Measurements from ENCODE around the gene NAGK. TPM values are rescaled to one million over a fixed set of nuclear protein-coding genes. Genes with fewer than 3 reads are reported as not detected.

The NAGK gene
- total and polyA plus RNA-seq, 2 donors (not counting 1 experiment from before 2014, with no cell fraction given), result 50.4 to 136 TPM

DNA sequence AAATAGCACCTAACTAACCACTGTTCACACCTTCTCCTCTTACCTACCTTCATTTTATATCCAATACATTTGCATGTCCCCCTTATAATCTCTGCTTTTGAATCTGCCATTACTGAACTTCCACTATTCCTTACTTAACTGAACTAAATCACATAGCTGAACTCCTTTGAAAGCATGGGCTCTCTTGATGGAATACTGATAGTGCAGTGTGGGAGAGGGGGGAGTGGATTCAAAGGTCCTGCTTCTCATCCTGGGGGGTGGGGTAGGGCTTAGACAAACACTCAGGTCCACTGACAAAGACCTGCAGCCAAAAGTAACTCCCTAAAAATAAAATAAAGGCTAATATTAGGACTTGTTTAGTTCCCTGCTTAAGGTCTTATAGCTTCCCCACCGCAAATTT, 53.0 kb downstream of the NAGK start:
- H3K9me3 ChIP-seq (ENCODE audit: control insufficient read depth, insufficient read depth, low read depth, low read length), result no peaks in the 10 kb centered on the region
- TF ChIP-seq EZH2 (IDR thresholded peaks at IDR 0.05; ENCODE audit: low read length, missing control alignments), result no peak
- TF ChIP-seq, protein P1, sequence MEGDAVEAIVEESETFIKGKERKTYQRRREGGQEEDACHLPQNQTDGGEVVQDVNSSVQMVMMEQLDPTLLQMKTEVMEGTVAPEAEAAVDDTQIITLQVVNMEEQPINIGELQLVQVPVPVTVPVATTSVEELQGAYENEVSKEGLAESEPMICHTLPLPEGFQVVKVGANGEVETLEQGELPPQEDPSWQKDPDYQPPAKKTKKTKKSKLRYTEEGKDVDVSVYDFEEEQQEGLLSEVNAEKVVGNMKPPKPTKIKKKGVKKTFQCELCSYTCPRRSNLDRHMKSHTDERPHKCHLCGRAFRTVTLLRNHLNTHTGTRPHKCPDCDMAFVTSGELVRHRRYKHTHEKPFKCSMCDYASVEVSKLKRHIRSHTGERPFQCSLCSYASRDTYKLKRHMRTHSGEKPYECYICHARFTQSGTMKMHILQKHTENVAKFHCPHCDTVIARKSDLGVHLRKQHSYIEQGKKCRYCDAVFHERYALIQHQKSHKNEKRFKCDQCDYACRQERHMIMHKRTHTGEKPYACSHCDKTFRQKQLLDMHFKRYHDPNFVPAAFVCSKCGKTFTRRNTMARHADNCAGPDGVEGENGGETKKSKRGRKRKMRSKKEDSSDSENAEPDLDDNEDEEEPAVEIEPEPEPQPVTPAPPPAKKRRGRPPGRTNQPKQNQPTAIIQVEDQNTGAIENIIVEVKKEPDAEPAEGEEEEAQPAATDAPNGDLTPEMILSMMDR (conservative IDR thresholded peaks at IDR 0.05 in 1 of 2, IDR thresholded peaks at IDR 0.05 in 1 of 2; ENCODE audit: low read depth in 1 of 2, low read length in 2 of 2), result no peak
- no peak overlapping the region for H3K9ac ChIP-seq (ENCODE audit: insufficient read depth, low read length)
- H4K20me1 ChIP-seq (ENCODE audit: control insufficient read depth, extremely low read depth, insufficient read depth, low read length), result no peaks in the 10 kb centered on the region
- H3K4me1 ChIP-seq (ENCODE audit: control insufficient read depth, extremely low read depth, insufficient read depth, low read length), result no peaks in the 10 kb centered on the region
- H3K36me3 ChIP-seq (ENCODE audit: control insufficient read depth, insufficient read depth, low read length), result peaks cover 4% of the 10 kb centered on the region
- H3K4me2 ChIP-seq (ENCODE audit: extremely low read depth, insufficient read depth, low read length), result no peak overlapping the region
- H3K27me3 ChIP-seq (ENCODE audit: control insufficient read depth, insufficient read depth, low read length), result no peaks in the 10 kb centered on the region
- H3K79me2 ChIP-seq (ENCODE audit: control insufficient read depth, insufficient read depth, low read length), result peaks cover 2% of the 10 kb centered on the region
- no peak for DNase-seq (ENCODE audit: low read depth in 2 of 2)
- H2AFZ ChIP-seq (ENCODE audit: low read length), result no peak overlapping the region
- no peak overlapping the region for H3K4me3 ChIP-seq (replicated peaks in 1 of 4; ENCODE audit: control extremely low read depth in 1 of 4, insufficient read depth in 1 of 4, low read depth in 3 of 4, low read length in 4 of 4)
- no peak overlapping the region for H3K27ac ChIP-seq (ENCODE audit: insufficient read depth, low read length)

DNA sequence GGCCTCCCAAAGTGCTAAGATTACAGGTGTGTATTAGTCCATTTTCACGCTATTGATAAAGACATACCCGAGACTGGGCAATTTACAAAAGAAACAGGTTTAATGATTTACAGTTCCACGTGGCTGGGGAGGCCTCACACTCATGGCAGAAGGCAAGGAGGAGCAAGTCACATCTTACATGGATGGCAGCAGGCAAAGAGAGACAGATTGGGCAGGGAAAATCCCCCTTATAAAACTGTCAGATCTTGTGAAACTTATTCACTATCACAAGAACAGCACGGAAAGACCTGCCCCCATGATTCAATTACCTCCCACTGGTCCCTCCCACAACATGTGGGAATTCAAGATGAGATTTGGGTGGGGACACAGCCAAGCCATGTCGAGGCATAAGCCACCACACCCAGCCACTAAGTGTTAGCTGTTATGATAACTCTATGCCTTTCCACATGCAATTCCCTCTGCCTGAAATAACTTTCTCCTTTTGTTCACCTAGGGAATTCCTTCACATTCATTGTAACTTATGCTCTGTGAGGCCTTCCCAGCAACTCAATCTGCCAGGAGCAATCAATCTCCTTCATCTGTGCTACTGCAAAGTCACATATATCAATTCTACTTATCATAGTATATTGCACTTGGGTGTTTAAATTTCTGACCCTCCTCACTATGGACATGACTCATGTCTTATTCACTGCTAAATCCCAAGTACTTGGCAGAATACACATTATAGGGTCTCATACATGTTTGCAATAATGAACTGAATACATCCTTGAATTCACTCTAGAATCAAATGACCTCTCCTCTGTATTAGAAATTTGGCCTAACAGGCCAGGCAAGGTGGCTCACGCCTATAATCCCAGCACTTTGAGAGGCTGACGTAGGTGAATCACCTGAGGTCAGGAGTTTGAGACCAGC, 54.2 kb downstream of the NAGK start:
- DNase-seq (ENCODE audit: low read depth in 2 of 2), result peak; percentile 24 to 39
- Histone ChIP-seq H3K79me2 (ENCODE audit: control insufficient read depth, insufficient read depth, low read length) (peaks cover 2% of the 10 kb centered on the region), H3K4me2 (ENCODE audit: extremely low read depth, insufficient read depth, low read length) (no peak overlapping the region), H3K36me3 (ENCODE audit: control insufficient read depth, insufficient read depth, low read length) (peaks cover 4% of the 10 kb centered on the region), H3K27ac (ENCODE audit: insufficient read depth, low read length) (no peak overlapping the region), H3K9ac (ENCODE audit: insufficient read depth, low read length) (no peak overlapping the region), H3K9me3 (ENCODE audit: control insufficient read depth, insufficient read depth, low read depth, low read length) (no peaks in the 10 kb centered on the region), H4K20me1 (ENCODE audit: control insufficient read depth, extremely low read depth, insufficient read depth, low read length) (no peaks in the 10 kb centered on the region), H3K27me3 (ENCODE audit: control insufficient read depth, insufficient read depth, low read length) (no peaks in the 10 kb centered on the region), H3K4me3 (replicated peaks in 1 of 4; ENCODE audit: control extremely low read depth in 1 of 4, insufficient read depth in 1 of 4, low read depth in 3 of 4, low read length in 4 of 4) (no peak overlapping the region), H2AFZ (ENCODE audit: low read length) (no peak overlapping the region), H3K4me1 (ENCODE audit: control insufficient read depth, extremely low read depth, insufficient read depth, low read length) (no peaks in the 10 kb centered on the region)
- TF ChIP-seq, protein P1 (conservative IDR thresholded peaks at IDR 0.05 in 1 of 2, IDR thresholded peaks at IDR 0.05 in 1 of 2; ENCODE audit: low read depth in 1 of 2, low read length in 2 of 2), result no peak
- no peak for TF ChIP-seq EZH2 (IDR thresholded peaks at IDR 0.05; ENCODE audit: low read length, missing control alignments)

DNA sequence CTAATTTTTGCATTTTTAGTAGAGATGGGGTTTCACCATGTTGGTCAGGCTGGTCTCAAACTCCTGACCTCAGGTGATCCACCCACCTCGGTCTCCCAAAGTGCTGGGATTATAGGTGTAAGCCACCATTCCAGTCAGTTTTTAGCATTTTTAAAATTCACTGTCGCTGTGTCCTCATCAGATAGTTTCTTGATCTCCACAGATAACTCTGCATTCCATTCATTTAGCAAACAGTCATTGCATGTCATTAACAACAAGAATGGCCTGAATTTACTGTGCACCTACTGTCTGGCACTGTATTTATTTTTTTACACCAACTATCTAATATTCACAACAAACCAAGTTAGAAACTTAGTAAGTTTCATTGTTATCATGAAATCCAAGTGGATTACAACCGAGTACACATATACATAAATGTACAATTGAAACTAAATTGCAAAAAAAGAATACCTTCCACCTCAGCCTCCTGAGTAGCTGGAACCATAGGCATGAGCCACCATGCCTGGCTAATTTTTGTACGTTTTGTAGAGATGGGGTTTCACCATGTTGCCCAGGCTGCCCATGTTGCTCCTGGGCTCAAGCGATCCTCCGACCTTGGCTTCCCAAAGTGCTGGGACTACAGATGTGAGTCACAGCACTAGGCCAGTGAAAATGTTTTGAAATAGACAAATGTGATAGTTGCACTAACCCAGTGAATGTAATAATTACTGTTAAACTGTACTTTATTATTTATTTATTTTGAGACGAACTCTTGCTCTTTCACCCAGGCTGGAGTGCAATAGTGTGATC, 57.3 kb downstream of the NAGK start:
- no peak overlapping the region for H2AFZ ChIP-seq (ENCODE audit: low read length)
- TF ChIP-seq EZH2 (IDR thresholded peaks at IDR 0.05; ENCODE audit: low read length, missing control alignments), result no peak
- TF ChIP-seq, protein P1 (conservative IDR thresholded peaks at IDR 0.05 in 1 of 2, IDR thresholded peaks at IDR 0.05 in 1 of 2; ENCODE audit: low read depth in 1 of 2, low read length in 2 of 2), result no peak
- no peaks in the 10 kb centered on the region for H4K20me1 ChIP-seq (ENCODE audit: control insufficient read depth, extremely low read depth, insufficient read depth, low read length)
- no peaks in the 10 kb centered on the region for H3K9me3 ChIP-seq (ENCODE audit: control insufficient read depth, insufficient read depth, low read depth, low read length)
- DNase-seq (ENCODE audit: low read depth in 2 of 2), result no peak
- H3K27me3 ChIP-seq (ENCODE audit: control insufficient read depth, insufficient read depth, low read length), result no peaks in the 10 kb centered on the region
- H3K79me2 ChIP-seq (ENCODE audit: control insufficient read depth, insufficient read depth, low read length), result peaks cover 20% of the 10 kb centered on the region
- no peaks in the 10 kb centered on the region for H3K4me1 ChIP-seq (ENCODE audit: control insufficient read depth, extremely low read depth, insufficient read depth, low read length)
- no peak overlapping the region for H3K27ac ChIP-seq (ENCODE audit: insufficient read depth, low read length)
- no peak overlapping the region for H3K9ac ChIP-seq (ENCODE audit: insufficient read depth, low read length)
- no peak overlapping the region for H3K4me2 ChIP-seq (ENCODE audit: extremely low read depth, insufficient read depth, low read length)
- H3K4me3 ChIP-seq (replicated peaks in 1 of 4; ENCODE audit: control extremely low read depth in 1 of 4, insufficient read depth in 1 of 4, low read depth in 3 of 4, low read length in 4 of 4), result no peak overlapping the region
- H3K36me3 ChIP-seq (ENCODE audit: control insufficient read depth, insufficient read depth, low read length), result peaks cover 2% of the 10 kb centered on the region

Data from fibroblast of lung (primary cell).